GM11168 (cell line): ENCODE measurements around the gene CDC42BPA.

Source experiments
- in situ Hi-C: fragments of 300-500 bp; cut with MboI; formaldehyde crosslinking; loops from one replicate; pipeline ENCODE4 v1.12.0; 2022; ENCODE audit warnings: low sequenced_read_pairs; ENCODE audit not compliant: unreplicated experiment

The CDC42BPA gene

GRCh38 chr1:226940029-226940805, 378.1 kb downstream of the CDC42BPA start, which contains the start of gene COQ8A:
Gene COQ8A (plus strand): TSS chr1:226940294. CDS start chr1:226961386, 21,092 bp downstream.
- in situ Hi-C loops = no loop called here
